ENCODE measurements around the gene RNF227.
"Not testable (repeated sequence)": the region's sequence is repeated elsewhere in the genome, so short reads cannot be mapped to it uniquely, and the experiment has no call there.

The RNF227 gene

DNA sequence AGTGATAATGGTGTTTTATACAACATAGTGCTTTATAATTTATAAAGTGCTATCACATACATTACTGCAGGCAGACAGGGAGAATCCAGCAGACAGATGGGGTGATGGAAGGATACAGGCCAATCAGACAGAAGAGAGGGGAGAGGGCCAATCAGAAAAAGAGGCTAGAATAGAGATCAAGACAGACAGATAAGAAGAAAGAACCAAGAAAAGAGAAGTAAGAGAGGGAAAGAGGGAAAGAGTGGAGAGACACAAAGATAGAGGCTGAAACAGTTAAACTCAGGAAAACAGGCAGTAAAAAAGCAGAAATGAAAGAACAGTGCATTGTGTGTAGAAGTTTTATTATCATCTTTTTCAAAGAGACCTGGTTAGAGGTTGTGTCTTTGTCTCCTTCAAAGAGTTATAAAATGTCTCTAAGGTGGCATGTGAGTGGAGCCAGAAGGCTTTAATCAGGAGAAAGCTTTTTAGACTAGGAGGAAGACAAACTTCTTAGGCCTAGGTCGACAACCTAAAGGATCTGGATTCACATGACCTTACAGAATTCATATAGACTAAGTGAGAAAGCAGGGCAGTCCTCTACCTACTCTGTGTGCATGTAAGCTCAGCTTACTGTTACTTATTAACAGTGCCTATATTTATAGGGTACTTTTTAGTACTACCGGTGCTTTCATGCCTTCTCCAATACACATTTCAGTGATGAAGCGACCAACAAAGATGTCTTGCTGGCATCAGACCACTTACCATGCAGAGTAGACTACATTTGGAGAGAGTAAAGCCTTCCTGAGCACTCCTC lies 35.8 kb downstream of the RNF227 start:
- TF ChIP-seq, protein P1, sequence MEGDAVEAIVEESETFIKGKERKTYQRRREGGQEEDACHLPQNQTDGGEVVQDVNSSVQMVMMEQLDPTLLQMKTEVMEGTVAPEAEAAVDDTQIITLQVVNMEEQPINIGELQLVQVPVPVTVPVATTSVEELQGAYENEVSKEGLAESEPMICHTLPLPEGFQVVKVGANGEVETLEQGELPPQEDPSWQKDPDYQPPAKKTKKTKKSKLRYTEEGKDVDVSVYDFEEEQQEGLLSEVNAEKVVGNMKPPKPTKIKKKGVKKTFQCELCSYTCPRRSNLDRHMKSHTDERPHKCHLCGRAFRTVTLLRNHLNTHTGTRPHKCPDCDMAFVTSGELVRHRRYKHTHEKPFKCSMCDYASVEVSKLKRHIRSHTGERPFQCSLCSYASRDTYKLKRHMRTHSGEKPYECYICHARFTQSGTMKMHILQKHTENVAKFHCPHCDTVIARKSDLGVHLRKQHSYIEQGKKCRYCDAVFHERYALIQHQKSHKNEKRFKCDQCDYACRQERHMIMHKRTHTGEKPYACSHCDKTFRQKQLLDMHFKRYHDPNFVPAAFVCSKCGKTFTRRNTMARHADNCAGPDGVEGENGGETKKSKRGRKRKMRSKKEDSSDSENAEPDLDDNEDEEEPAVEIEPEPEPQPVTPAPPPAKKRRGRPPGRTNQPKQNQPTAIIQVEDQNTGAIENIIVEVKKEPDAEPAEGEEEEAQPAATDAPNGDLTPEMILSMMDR (IDR thresholded peaks at IDR 0.05; ENCODE audit: insufficient read depth, low read depth, low read length, missing control alignments): no peak
- no peak overlapping the region for H3K4me3 ChIP-seq (ENCODE audit: low read length)
- DNase-seq (ENCODE audit: low read depth): no peak

GRCh38 chr17:7878234-7878633 lies 37.9 kb downstream of the RNF227 start:
- TF ChIP-seq, protein P1 (IDR thresholded peaks at IDR 0.05; ENCODE audit: insufficient read depth, low read depth, low read length, missing control alignments): no peak
- no peak for DNase-seq (ENCODE audit: low read depth)
- H3K4me3 ChIP-seq (ENCODE audit: low read length): no peak overlapping the region

DNA sequence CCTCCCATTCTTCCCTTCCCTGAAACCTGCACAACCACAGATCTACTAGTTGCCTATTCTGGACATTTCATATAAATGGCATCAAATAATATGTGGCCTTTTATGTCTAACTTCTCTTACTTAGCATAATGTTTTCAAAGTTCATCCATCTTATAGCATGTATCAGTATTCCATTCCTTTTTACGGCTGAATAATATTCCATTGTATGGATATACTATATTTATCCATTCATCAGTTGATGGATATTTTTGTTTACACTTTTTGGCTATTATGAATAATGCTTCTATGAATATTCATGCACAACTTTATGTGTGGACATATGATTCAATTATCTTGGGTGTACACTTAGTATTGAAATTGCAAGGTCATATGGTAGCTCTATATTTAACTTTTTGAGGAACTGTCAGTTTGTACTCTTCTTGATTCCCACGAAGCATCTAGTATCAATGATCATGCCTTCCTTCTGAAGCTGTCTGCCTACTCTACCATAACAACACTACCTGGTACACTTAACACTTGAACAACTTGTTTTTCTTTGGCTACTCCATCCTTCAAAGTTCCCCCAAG lies 40.2 kb downstream of the RNF227 start:
- no peak for DNase-seq (ENCODE audit: low read depth)
- TF ChIP-seq, protein P1 (IDR thresholded peaks at IDR 0.05; ENCODE audit: insufficient read depth, low read depth, low read length, missing control alignments): no peak
- no peak overlapping the region for H3K4me3 ChIP-seq (ENCODE audit: low read length)

DNA sequence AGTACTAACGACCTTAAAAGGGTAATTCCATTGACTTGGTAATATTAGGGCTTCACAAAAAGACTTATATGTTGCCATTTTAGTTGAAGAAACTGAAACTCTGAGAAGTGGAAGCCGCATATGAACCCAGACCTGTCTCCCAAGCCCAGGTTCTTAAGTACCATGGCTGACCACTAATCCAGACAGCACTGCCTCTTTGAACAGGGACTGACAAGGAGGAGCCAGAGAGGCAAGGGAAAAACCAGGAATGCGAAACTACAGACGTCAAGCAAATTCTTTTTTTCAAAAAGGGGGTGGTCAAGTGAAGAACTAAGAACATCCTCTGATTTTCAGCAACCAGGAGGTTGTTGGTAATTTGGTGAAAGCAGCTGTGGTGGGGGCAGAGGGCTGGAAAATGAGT lies 43.0 kb downstream of the RNF227 start:
- TF ChIP-seq, protein P1 (IDR thresholded peaks at IDR 0.05; ENCODE audit: insufficient read depth, low read depth, low read length, missing control alignments): no peak
- H3K4me3 ChIP-seq (ENCODE audit: low read length): no peak overlapping the region
- no peak for DNase-seq (ENCODE audit: low read depth)

DNA sequence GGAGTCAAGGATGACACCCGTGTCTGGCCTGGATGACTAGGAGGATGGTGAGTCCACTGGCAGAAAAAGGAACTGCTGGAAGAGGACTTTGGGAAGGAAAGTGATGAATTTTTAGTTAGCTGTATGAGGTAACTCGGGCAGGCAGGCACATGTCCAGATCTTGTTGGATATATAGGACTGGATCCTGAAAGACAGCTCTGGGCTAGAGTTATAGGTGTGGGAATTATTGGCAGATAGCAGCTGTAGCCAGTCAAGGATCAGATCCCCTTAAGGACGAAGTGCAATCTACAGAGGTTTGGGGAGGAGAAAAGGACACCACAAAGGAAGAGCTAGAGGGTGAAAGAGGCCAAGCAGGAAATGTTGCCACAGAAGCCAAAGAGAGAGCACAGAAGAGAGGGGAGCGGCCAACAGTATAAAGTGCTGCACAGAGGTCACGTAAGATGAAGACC lies 48.2 kb downstream of the RNF227 start:
- no peak overlapping the region for H3K4me3 ChIP-seq (ENCODE audit: low read length)
- TF ChIP-seq, protein P1 (IDR thresholded peaks at IDR 0.05; ENCODE audit: insufficient read depth, low read depth, low read length, missing control alignments): no peak
- DNase-seq (ENCODE audit: low read depth): peak; percentile 88

- TF ChIP-seq, protein P1 (IDR thresholded peaks at IDR 0.05; ENCODE audit: insufficient read depth, low read depth, low read length, missing control alignments): no peak
- no peak overlapping the region for H3K4me3 ChIP-seq (ENCODE audit: low read length)
- DNase-seq (ENCODE audit: low read depth): peak; percentile 72
These were observed 51.0 kb downstream of the RNF227 start for GRCh38 chr17:7864995-7865650.

GRCh38 chr17:7864384-7864783 lies 51.7 kb downstream of the RNF227 start:
- not testable (repeated sequence) for DNase-seq (ENCODE audit: low read depth); H3K4me3 ChIP-seq (ENCODE audit: low read length)
